Liver (tissue), 9 donors: ENCODE measurements around the gene FARS2. TPM values are rescaled to one million over a fixed set of nuclear protein-coding genes. Genes with fewer than 3 reads are reported as not detected.

ENCODE experiments used
- DNase-seq: peaks from one replicate; pipeline ENCODE4 v3.0.0-alpha.2; 2017; ENCODE audit warnings: low spot score
- H3K27ac ChIP-seq, 2 donors: one replicate each; pipeline ENCODE4 v1.7.0; 2013; ENCODE audit warnings: inconsistent platforms in 2 of 2, low read length in 2 of 2, control low read depth in 1 of 2, low read depth in 1 of 2, mild to moderate bottlenecking in 1 of 2
- H3K27me3 ChIP-seq, 4 donors: one replicate each; pipeline versions ENCODE4 v1.6.1 to v1.7.0; 2013; ENCODE audit warnings: low read length in 3 of 4, inconsistent platforms in 1 of 4, mild to moderate bottlenecking in 1 of 4, moderate library complexity in 1 of 4; ENCODE audit not compliant: control insufficient read depth in 4 of 4, insufficient read depth in 4 of 4
- H3K36me3 ChIP-seq, 4 donors: one replicate each; pipeline versions ENCODE4 v1.6.1 to v1.7.0; 2013; ENCODE audit warnings: low read length in 3 of 4, mild to moderate bottlenecking in 3 of 4, low read depth in 1 of 4, moderate library complexity in 1 of 4; ENCODE audit not compliant: control insufficient read depth in 4 of 4, insufficient read depth in 3 of 4
- H3K4me1 ChIP-seq, 4 donors: one replicate each; pipeline versions ENCODE4 v1.6.1 to v1.7.0; 2013; ENCODE audit warnings: low read length in 3 of 4, mild to moderate bottlenecking in 3 of 4, moderate library complexity in 1 of 4; ENCODE audit not compliant: control insufficient read depth in 4 of 4, insufficient read depth in 4 of 4
- H3K4me3 ChIP-seq, 3 donors: one replicate each; pipeline versions ENCODE4 v1.6.1 to v1.7.0; 2013; ENCODE audit warnings: low read length in 3 of 3, control low read depth in 1 of 3, low read depth in 1 of 3, mild to moderate bottlenecking in 1 of 3
- H3K9ac ChIP-seq, 2 donors: one replicate each; pipeline ENCODE4 v1.7.0; 2013; ENCODE audit warnings: low read length in 2 of 2, mild to moderate bottlenecking in 2 of 2, moderate library complexity in 2 of 2, control low read depth in 1 of 2, low read depth in 1 of 2
- H3K9me3 ChIP-seq, 4 donors: one replicate each; pipeline versions ENCODE4 v1.6.1 to v1.7.0; 2013; ENCODE audit warnings: low read length in 3 of 4; ENCODE audit not compliant: control insufficient read depth in 4 of 4
- HNF4A ChIP-seq, 2 donors: conservative IDR thresholded peaks; 2 replicates each; pipeline ENCODE4 v1.6.1; 2016; ENCODE audit warnings: antibody characterized with exemption in 2 of 2, mild to moderate bottlenecking in 2 of 2
- JUND ChIP-seq, 2 donors: IDR thresholded peaks; 2 replicates each; pipeline ENCODE4 v1.6.1; 2016; ENCODE audit warnings: antibody characterized with exemption in 2 of 2
- RAD21 ChIP-seq, 2 donors: IDR thresholded peaks; 2 replicates each; pipeline ENCODE4 v1.6.1; 2016; ENCODE audit warnings: antibody characterized with exemption in 2 of 2, mild to moderate bottlenecking in 2 of 2
- RXRA ChIP-seq, 2 donors: IDR thresholded peaks; 2 replicates each; pipeline ENCODE4 v1.6.1; 2017 to 2018; ENCODE audit warnings: antibody characterized with exemption in 2 of 2, mild to moderate bottlenecking in 1 of 2
- SP1 ChIP-seq: IDR thresholded peaks from 2 replicates; pipeline ENCODE4 v1.6.1; 2018; ENCODE audit warnings: antibody characterized with exemption, mild to moderate bottlenecking
- TAF1 ChIP-seq: conservative IDR thresholded peaks from 2 replicates; pipeline ENCODE4 v1.6.1; 2016; ENCODE audit warnings: antibody characterized with exemption, mild to moderate bottlenecking
- WGBS: extraction: QIAGEN DNeasy Blood & Tissue Kit; methylation state at CpG from one replicate; pipeline ENCODE4 v1.1.7; 2013; 5-methylcytosine and 5-hydroxymethylcytosine counted together
- polyA plus RNA-seq, 2 donors: library from polyadenylated mRNA; stranded (reverse) in 1 of 2; unstranded in 1 of 2; fragments of 200-250 nt in 1 of 2; fragments of >200 nt in 1 of 2; fragmentation: Nextera tagmentation in 1 of 2; extraction: Ambion mirVana in 1 of 2; gene quantifications; one replicate each; pipeline versions ENCODE4 v1.2.1 to v1.2.3, GENCODE V29; 2013 to 2015
- total RNA-seq, 2 donors: library from RNA; depleted of rRNA; stranded (reverse); fragments of >200 nt; gene quantifications; one replicate each; pipeline ENCODE4 v1.2.3, GENCODE V29; 2014
- TF ChIP-seq, protein P1 (sequence below): IDR thresholded peaks from 2 replicates; pipeline ENCODE4 v1.6.1; 2016; ENCODE audit warnings: antibody characterized with exemption, mild to moderate bottlenecking
- TF ChIP-seq, protein P2 (sequence below): IDR thresholded peaks from 2 replicates; pipeline ENCODE4 v1.6.1; 2016; ENCODE audit warnings: antibody characterized with exemption
- donor health status: healthy.
- donor health status: healthy.
- donor health status: healthy.
- donor health status: healthy.
- donor health status: healthy.

FARS2 gene
- total and polyA plus RNA-seq, 4 donors, result 7.8 to 25.9 (median 11.2) TPM

DNA sequence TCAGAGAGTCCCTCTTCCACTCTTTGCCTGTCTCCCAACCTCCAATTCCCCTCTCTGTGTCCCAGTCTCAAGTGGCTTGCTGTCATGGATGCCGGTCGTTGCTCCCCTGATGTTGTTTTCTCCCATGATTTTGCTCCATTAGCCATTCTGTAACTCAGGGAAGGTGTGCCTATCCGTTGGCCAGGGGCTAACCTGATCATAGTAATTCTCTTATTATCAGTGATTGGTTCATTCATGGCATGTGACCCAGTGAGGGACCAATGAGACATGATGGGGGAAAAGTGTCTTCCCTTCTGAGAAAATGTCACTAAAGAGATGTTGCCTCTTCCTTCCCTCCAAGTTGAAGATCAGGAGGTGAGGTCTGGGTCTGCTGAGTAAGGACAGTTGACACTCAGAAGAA lies 214.5 kb downstream of the FARS2 start:
- Histone ChIP-seq H3K27ac (no peak overlapping the region), H3K27me3 (no peaks in the 10 kb centered on the region), H3K4me1 (no peaks in the 10 kb centered on the region), H3K9me3 (no peaks in the 10 kb centered on the region), H3K4me3 (no peak overlapping the region), H3K36me3 (no peaks in the 10 kb centered on the region), H3K9ac (no peak overlapping the region)
- TF ChIP-seq SP1 (no peak), TAF1 (no peak), RXRA (IDR thresholded peaks at IDR 0.05) (no peak), HNF4A (conservative IDR thresholded peaks at IDR 0.05) (no peak), JUND (IDR thresholded peaks at IDR 0.05) (no peak), RAD21 (IDR thresholded peaks at IDR 0.05) (no peak)
- TF ChIP-seq, protein P1, sequence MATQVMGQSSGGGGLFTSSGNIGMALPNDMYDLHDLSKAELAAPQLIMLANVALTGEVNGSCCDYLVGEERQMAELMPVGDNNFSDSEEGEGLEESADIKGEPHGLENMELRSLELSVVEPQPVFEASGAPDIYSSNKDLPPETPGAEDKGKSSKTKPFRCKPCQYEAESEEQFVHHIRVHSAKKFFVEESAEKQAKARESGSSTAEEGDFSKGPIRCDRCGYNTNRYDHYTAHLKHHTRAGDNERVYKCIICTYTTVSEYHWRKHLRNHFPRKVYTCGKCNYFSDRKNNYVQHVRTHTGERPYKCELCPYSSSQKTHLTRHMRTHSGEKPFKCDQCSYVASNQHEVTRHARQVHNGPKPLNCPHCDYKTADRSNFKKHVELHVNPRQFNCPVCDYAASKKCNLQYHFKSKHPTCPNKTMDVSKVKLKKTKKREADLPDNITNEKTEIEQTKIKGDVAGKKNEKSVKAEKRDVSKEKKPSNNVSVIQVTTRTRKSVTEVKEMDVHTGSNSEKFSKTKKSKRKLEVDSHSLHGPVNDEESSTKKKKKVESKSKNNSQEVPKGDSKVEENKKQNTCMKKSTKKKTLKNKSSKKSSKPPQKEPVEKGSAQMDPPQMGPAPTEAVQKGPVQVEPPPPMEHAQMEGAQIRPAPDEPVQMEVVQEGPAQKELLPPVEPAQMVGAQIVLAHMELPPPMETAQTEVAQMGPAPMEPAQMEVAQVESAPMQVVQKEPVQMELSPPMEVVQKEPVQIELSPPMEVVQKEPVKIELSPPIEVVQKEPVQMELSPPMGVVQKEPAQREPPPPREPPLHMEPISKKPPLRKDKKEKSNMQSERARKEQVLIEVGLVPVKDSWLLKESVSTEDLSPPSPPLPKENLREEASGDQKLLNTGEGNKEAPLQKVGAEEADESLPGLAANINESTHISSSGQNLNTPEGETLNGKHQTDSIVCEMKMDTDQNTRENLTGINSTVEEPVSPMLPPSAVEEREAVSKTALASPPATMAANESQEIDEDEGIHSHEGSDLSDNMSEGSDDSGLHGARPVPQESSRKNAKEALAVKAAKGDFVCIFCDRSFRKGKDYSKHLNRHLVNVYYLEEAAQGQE, result no peak
- TF ChIP-seq, protein P2, sequence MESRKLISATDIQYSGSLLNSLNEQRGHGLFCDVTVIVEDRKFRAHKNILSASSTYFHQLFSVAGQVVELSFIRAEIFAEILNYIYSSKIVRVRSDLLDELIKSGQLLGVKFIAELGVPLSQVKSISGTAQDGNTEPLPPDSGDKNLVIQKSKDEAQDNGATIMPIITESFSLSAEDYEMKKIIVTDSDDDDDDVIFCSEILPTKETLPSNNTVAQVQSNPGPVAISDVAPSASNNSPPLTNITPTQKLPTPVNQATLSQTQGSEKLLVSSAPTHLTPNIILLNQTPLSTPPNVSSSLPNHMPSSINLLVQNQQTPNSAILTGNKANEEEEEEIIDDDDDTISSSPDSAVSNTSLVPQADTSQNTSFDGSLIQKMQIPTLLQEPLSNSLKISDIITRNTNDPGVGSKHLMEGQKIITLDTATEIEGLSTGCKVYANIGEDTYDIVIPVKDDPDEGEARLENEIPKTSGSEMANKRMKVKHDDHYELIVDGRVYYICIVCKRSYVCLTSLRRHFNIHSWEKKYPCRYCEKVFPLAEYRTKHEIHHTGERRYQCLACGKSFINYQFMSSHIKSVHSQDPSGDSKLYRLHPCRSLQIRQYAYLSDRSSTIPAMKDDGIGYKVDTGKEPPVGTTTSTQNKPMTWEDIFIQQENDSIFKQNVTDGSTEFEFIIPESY, result no peak
- 95% methylated on average over 3 of the region's 3 CpGs for WGBS
- no peak for DNase-seq

GRCh38 chr6:5478380-5478779 lies 217.1 kb downstream of the FARS2 start:
- TF ChIP-seq, protein P2, result no peak
- TF ChIP-seq, protein P1, result no peak
- H3K4me1 ChIP-seq, result no peaks in the 10 kb centered on the region
- WGBS, result 93% methylated on average over 6 of the region's 6 CpGs
- H3K27me3 ChIP-seq, result no peaks in the 10 kb centered on the region
- H3K9me3 ChIP-seq, result no peaks in the 10 kb centered on the region
- H3K4me3 ChIP-seq, result no peak overlapping the region
- DNase-seq, result no peak
- H3K36me3 ChIP-seq, result no peaks in the 10 kb centered on the region
- H3K9ac ChIP-seq, result no peak overlapping the region
- no peak overlapping the region for H3K27ac ChIP-seq
